K562 (cell line): ENCODE data around the gene ZNF407. TPM values are rescaled to one million over a fixed set of nuclear protein-coding genes. Genes with fewer than 3 reads are reported as not detected.

ENCODE experiments used
- ATAC-seq: fragments of 200-7000 bp; cut with Tn5 transposase; 3 replicates; pipeline ENCODE4 v1.9.1; 2020; ENCODE audit warnings: moderate library complexity
- BruUV-seq: library from RNA; stranded (reverse); fragments of 400-500 nt; replicated peaks from 2 replicates; lab custom pipeline; 2021; lab: Mats Ljungman, UMichigan
- CTCF ChIA-PET: fragments of 300-600 bp; formaldehyde crosslinking; extraction: SDS; loops from one replicate; lab custom pipeline; 2021; ENCODE audit warnings: low intra/inter-chr PET ratio; lab: Yijun Ruan, JAX
- POLR2A ChIA-PET: fragments of 300-600, 350-650 bp; sonication (Branson Sonifier 250); formaldehyde crosslinking; extraction: SDS; loops from one replicate; lab custom pipeline; 2021; ENCODE audit warnings: antibody characterized with exemption, inconsistent platforms; lab: Yijun Ruan, JAX
- DNase-seq, 4 experiments: peaks; one replicate each; pipeline versions ENCODE4 v3.0.0 to v3.0.0-alpha.2; 2011 to 2018; ENCODE audit warnings: low spot score in 3 of 4, mixed read lengths in 3 of 4; ENCODE audit errors: extremely low read depth in 1 of 4
- FAIRE-seq: peaks from 2 replicates; lab custom pipeline; 2011; peaks lifted over from hg19 to GRCh38; lab: Jason Lieb, UNC
- H2AFZ ChIP-seq: 2 replicates; pipeline ENCODE4 v1.6.0; 2011; ENCODE audit warnings: low read depth, low read length, control low read depth, inconsistent platforms
- H3K27ac ChIP-seq: fragments of 200-600 bp; 3 replicates; pipeline ENCODE4 v1.8.0; 2011; ENCODE audit warnings: low read depth, mild to moderate bottlenecking, control low read depth, inconsistent platforms, low read length, moderate library complexity, mixed read lengths; ENCODE audit errors: extremely low read depth
- H3K27me3 ChIP-seq, 2 experiments: fragments of 300-600 bp in 1 of 2; 2 replicates in 1 of 2; 3 replicates in 1 of 2; pipeline versions ENCODE4 v1.6.0 to v1.8.0; 2011; ENCODE audit warnings: inconsistent platforms in 2 of 2, low read length in 2 of 2, mild to moderate bottlenecking in 1 of 2, mixed read lengths in 1 of 2, moderate library complexity in 1 of 2; ENCODE audit not compliant: control insufficient read depth in 2 of 2, insufficient read depth in 2 of 2
- H3K36me3 ChIP-seq: fragments of 300-600 bp; 3 replicates; pipeline ENCODE4 v1.8.0; 2011; ENCODE audit warnings: mild to moderate bottlenecking, low read length, inconsistent platforms; ENCODE audit not compliant: control insufficient read depth, insufficient read depth
- H3K4me1 ChIP-seq, 2 experiments: fragments of 200-600 bp in 1 of 2; replicated peaks in 1 of 2; 2 replicates in 1 of 2; 3 replicates in 1 of 2; pipeline versions ENCODE4 v1.5.1 to v1.8.0; 2011; ENCODE audit warnings: inconsistent platforms in 2 of 2, low read length in 2 of 2, mild to moderate bottlenecking in 1 of 2, mixed read lengths in 1 of 2, moderate library complexity in 1 of 2; ENCODE audit not compliant: control insufficient read depth in 2 of 2, insufficient read depth in 2 of 2
- H3K4me2 ChIP-seq: 2 replicates; pipeline ENCODE4 v1.6.1; 2011; ENCODE audit warnings: low read length, control low read depth, inconsistent platforms, mixed read lengths; ENCODE audit not compliant: insufficient read depth
- H3K4me3 ChIP-seq: fragments of 200-600 bp; sonication (generic), shearing (Covaris generic); 2 replicates; pipeline ENCODE4 v1.5.1; 2016; ENCODE audit warnings: control low read depth, inconsistent platforms
- H3K79me2 ChIP-seq: fragments of 200-600 bp; 3 replicates; pipeline ENCODE4 v1.8.0; 2011; ENCODE audit warnings: low read length, inconsistent platforms; ENCODE audit not compliant: control insufficient read depth, insufficient read depth
- H3K9ac ChIP-seq, 2 experiments: 2 replicates each; pipeline versions ENCODE4 v1.6.0 to v1.6.1; 2011; ENCODE audit warnings: low read depth in 2 of 2, low read length in 2 of 2, control low read depth in 1 of 2, inconsistent platforms in 1 of 2, mild to moderate bottlenecking in 1 of 2, mixed read lengths in 1 of 2; ENCODE audit not compliant: insufficient read depth in 1 of 2
- H3K9me1 ChIP-seq: one replicate; pipeline ENCODE4 v1.6.0; 2011; ENCODE audit warnings: inconsistent platforms, mild to moderate bottlenecking, low read length, moderate library complexity; ENCODE audit not compliant: control insufficient read depth, insufficient read depth
- H3K9me3 ChIP-seq: replicated peaks from 2 replicates; pipeline ENCODE4 v1.5.1; 2011; ENCODE audit warnings: low read depth, low read length, inconsistent platforms; ENCODE audit not compliant: control insufficient read depth, insufficient read depth
- H4K20me1 ChIP-seq: replicated peaks from 2 replicates; pipeline ENCODE4 v1.6.1; 2011; ENCODE audit warnings: low read length, inconsistent platforms, mixed read lengths; ENCODE audit not compliant: control insufficient read depth, insufficient read depth
- BMI1 ChIP-seq: fragments of 150-350 bp; IDR thresholded peaks from 2 replicates; pipeline ENCODE4 v1.6.1; 2014; ENCODE audit warnings: low read length
- DMBX1 ChIP-seq: fragments of 250-450 bp; sonication (Bioruptor Pico); IDR thresholded peaks from 2 replicates; pipeline ENCODE4 v1.8.0; 2022; ENCODE audit warnings: inconsistent platforms, mild to moderate bottlenecking, moderate library complexity, borderline replicate concordance
- ESRRA ChIP-seq: fragments of 450-650 bp; IDR thresholded peaks from 2 replicates; pipeline ENCODE4 v1.6.1; 2014; ENCODE audit warnings: low read depth, mild to moderate bottlenecking, moderate library complexity, borderline replicate concordance
- FIP1L1 ChIP-seq: fragments of 200-400 bp; formaldehyde crosslinking; IDR thresholded peaks from 2 replicates; pipeline ENCODE4 v1.6.1; 2018; ENCODE audit warnings: mild to moderate bottlenecking, low read depth, low read length; ENCODE audit not compliant: poor library complexity, severe bottlenecking
- GATAD2A ChIP-seq: fragments of 450-650 bp; IDR thresholded peaks from 2 replicates; pipeline ENCODE4 v1.6.1; 2017
- KAT8 ChIP-seq: fragments of 450-650 bp; IDR thresholded peaks from 2 replicates; pipeline ENCODE4 v1.6.1; 2016; ENCODE audit warnings: low read depth, mild to moderate bottlenecking
- MAFK ChIP-seq: IDR thresholded peaks from 2 replicates; pipeline ENCODE4 v1.6.1; 2011; ENCODE audit warnings: low read length, improper control_type of control experiment
- PHF21A ChIP-seq: fragments of 450-650 bp; IDR thresholded peaks from 2 replicates; pipeline ENCODE4 v1.6.1; 2017; ENCODE audit warnings: low read depth, borderline replicate concordance
- SP1 ChIP-seq: sonication (generic); formaldehyde crosslinking; IDR thresholded peaks from 2 replicates; pipeline ENCODE4 v1.8.1; 2022; ENCODE audit warnings: mild to moderate bottlenecking, missing genetic modification reagents
- SRSF3 ChIP-seq: fragments of 200-400 bp; formaldehyde crosslinking; IDR thresholded peaks from 2 replicates; pipeline ENCODE4 v1.6.1; 2016; ENCODE audit warnings: mild to moderate bottlenecking, low read length, moderate library complexity; ENCODE audit not compliant: insufficient read depth
- SRSF9 ChIP-seq: fragments of 200-400 bp; formaldehyde crosslinking; IDR thresholded peaks from 2 replicates; pipeline ENCODE4 v1.6.1; 2017; ENCODE audit warnings: low read depth, low read length, borderline replicate concordance
- TFAM ChIP-seq: fragments of 250-450 bp; sonication (Bioruptor Pico); conservative IDR thresholded peaks from 2 replicates; pipeline ENCODE4 v1.5.0; 2021; ENCODE audit warnings: mild to moderate bottlenecking, moderate library complexity
- ZNF174 ChIP-seq: fragments of 250-450 bp; sonication (Bioruptor Pico); IDR thresholded peaks from 2 replicates; pipeline ENCODE4 v1.4.0; 2020; ENCODE audit warnings: mild to moderate bottlenecking
- ZNF354B ChIP-seq: fragments of 250-450 bp; sonication (Bioruptor Pico); IDR thresholded peaks from 2 replicates; pipeline ENCODE4 v1.4.0; 2020
- ZNF408 ChIP-seq: fragments of 250-450 bp; sonication (Bioruptor Pico); IDR thresholded peaks from 2 replicates; pipeline ENCODE4 v1.4.0; 2020; ENCODE audit warnings: low read depth, mild to moderate bottlenecking, moderate library complexity
- WGBS: fragments of 100-300 bp; shearing (Covaris generic); methylation state at CpG from one replicate; pipeline ENCODE4 v1.1.6; 2016; ENCODE audit warnings: low coverage, mixed read lengths; ENCODE audit not compliant: insufficient coverage; ENCODE audit errors: missing lambda C conversion rate; 5-methylcytosine and 5-hydroxymethylcytosine counted together
- in situ Hi-C: fragments of 300-500 bp; cut with MboI; formaldehyde crosslinking; loops from 4 replicates; pipeline ENCODE4 v1.15.0; 2018; ENCODE audit warnings: inconsistent platforms, mixed read lengths
- intact Hi-C: fragments of 100-400 bp; cut with micrococcal nuclease; formaldehyde crosslinking; loops from 2 replicates; pipeline ENCODE4 v1.14.2; 2022
- polyA plus RNA-seq, 8 experiments: library from polyadenylated mRNA; depleted of rRNA in 4 of 8; stranded (reverse) in 5 of 8; unstranded in 3 of 8; fragments of >200 nt; fragmentation: Nextera tagmentation in 2 of 8; fragmentation: Illumina TruSeq in 1 of 8; extraction: Ambion mirVana in 2 of 8; extraction: Trizol in 1 of 8; gene quantifications; 2 replicates each; pipeline versions ENCODE4 v1.2.1 to v1.2.3, GENCODE V29; 2011 to 2014; ENCODE audit warnings: inconsistent platforms in 1 of 8, missing spikeins in 1 of 8
- total RNA-seq, 7 experiments: library from RNA; depleted of rRNA in 6 of 7; stranded (reverse); fragments of >200 nt in 6 of 7; fragmentation: Illumina TruSeq in 2 of 7; extraction: Trizol in 2 of 7; gene quantifications; 2 replicates each; pipeline versions ENCODE4 v1.2.1 to v1.2.3, GENCODE V29; 2011 to 2021; ENCODE audit warnings: low replicate concordance in 1 of 7
- TF ChIP-seq, protein P1 (sequence below): sonication (generic); formaldehyde crosslinking; IDR thresholded peaks from 2 replicates; pipeline ENCODE4 v1.4.0; 2020; ENCODE audit warnings: mild to moderate bottlenecking, missing genetic modification reagents
- TF ChIP-seq, protein P2 (sequence below): fragments of 450-650 bp; IDR thresholded peaks from 2 replicates; pipeline ENCODE4 v1.6.1; 2016; ENCODE audit warnings: mild to moderate bottlenecking
- TF ChIP-seq, protein P3 (sequence below), 2 experiments: fragments of 450-650 bp; conservative IDR thresholded peaks; 2 replicates each; pipeline ENCODE4 v1.6.1; 2017; ENCODE audit warnings: mild to moderate bottlenecking in 2 of 2, moderate library complexity in 2 of 2

Gene ZNF407
- total and polyA plus RNA-seq, 9 of the 15 experiments (the other 6 are each of a cell fraction or from before 2014, with no cell fraction given), result 0.21 to 5.4 (median 2.3) TPM

DNA sequence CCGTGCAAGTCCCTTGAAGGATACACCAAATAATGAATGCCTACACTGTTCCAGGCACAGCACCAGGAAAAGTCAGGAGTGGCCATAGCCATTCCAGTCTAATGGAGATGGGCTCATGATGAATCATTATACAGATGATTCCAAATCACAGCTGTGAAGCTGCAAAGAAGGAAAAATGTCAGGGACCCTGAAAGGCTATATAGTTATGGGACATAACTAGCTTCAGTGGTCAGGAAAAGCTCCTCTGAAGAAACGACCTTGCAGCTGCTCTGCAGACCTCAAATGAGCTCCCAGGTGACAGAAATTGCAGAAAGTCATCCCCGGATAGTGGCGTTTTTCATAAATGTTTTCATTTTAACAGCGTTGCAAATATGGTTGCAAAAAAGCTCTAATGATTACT is 410.5 kb downstream of the ZNF407 start:
- DNase-seq (no peak), FAIRE-seq (no peak), ATAC-seq (no peak)
- Histone ChIP-seq H3K9ac (no peak overlapping the region), H3K9me3 (no peaks in the 10 kb centered on the region), H3K79me2 (no peaks in the 10 kb centered on the region), H2AFZ (no peak overlapping the region), H3K4me2 (no peak overlapping the region), H3K4me3 (no peak overlapping the region), H3K27me3 (no peaks in the 10 kb centered on the region), H3K4me1 (no peaks in the 10 kb centered on the region), H3K9me1 (no peaks in the 10 kb centered on the region), H4K20me1 (no peaks in the 10 kb centered on the region), H3K36me3 (no peaks in the 10 kb centered on the region), H3K27ac (no peak overlapping the region)
- 0% methylated on average over 5 of the region's 5 CpGs for WGBS
- TF ChIP-seq ZNF354B (CRISPR knock-in tag), result no peak
- no peak for TF ChIP-seq KAT8
- no peak for TF ChIP-seq ESRRA
- TF ChIP-seq GATAD2A, result no peak
- TF ChIP-seq ZNF174 (CRISPR knock-in tag), result no peak
- TF ChIP-seq SRSF3, result no peak
- TF ChIP-seq, protein P1, sequence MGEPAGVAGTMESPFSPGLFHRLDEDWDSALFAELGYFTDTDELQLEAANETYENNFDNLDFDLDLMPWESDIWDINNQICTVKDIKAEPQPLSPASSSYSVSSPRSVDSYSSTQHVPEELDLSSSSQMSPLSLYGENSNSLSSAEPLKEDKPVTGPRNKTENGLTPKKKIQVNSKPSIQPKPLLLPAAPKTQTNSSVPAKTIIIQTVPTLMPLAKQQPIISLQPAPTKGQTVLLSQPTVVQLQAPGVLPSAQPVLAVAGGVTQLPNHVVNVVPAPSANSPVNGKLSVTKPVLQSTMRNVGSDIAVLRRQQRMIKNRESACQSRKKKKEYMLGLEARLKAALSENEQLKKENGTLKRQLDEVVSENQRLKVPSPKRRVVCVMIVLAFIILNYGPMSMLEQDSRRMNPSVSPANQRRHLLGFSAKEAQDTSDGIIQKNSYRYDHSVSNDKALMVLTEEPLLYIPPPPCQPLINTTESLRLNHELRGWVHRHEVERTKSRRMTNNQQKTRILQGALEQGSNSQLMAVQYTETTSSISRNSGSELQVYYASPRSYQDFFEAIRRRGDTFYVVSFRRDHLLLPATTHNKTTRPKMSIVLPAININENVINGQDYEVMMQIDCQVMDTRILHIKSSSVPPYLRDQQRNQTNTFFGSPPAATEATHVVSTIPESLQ (CRISPR knock-in tag), result no peak
- TF ChIP-seq, protein P2, sequence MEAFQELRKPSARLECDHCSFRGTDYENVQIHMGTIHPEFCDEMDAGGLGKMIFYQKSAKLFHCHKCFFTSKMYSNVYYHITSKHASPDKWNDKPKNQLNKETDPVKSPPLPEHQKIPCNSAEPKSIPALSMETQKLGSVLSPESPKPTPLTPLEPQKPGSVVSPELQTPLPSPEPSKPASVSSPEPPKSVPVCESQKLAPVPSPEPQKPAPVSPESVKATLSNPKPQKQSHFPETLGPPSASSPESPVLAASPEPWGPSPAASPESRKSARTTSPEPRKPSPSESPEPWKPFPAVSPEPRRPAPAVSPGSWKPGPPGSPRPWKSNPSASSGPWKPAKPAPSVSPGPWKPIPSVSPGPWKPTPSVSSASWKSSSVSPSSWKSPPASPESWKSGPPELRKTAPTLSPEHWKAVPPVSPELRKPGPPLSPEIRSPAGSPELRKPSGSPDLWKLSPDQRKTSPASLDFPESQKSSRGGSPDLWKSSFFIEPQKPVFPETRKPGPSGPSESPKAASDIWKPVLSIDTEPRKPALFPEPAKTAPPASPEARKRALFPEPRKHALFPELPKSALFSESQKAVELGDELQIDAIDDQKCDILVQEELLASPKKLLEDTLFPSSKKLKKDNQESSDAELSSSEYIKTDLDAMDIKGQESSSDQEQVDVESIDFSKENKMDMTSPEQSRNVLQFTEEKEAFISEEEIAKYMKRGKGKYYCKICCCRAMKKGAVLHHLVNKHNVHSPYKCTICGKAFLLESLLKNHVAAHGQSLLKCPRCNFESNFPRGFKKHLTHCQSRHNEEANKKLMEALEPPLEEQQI, result no peak
- TF ChIP-seq DMBX1 (CRISPR knock-in tag), result no peak
- TF ChIP-seq TFAM, result no peak
- TF ChIP-seq, protein P3, sequence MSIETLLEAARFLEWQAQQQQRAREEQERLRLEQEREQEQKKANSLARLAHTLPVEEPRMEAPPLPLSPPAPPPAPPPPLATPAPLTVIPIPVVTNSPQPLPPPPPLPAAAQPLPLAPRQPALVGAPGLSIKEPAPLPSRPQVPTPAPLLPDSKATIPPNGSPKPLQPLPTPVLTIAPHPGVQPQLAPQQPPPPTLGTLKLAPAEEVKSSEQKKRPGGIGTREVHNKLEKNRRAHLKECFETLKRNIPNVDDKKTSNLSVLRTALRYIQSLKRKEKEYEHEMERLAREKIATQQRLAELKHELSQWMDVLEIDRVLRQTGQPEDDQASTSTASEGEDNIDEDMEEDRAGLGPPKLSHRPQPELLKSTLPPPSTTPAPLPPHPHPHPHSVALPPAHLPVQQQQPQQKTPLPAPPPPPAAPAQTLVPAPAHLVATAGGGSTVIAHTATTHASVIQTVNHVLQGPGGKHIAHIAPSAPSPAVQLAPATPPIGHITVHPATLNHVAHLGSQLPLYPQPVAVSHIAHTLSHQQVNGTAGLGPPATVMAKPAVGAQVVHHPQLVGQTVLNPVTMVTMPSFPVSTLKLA (conservative IDR thresholded peaks at IDR 0.05), result no peak
- no peak for TF ChIP-seq BMI1
- no peak for TF ChIP-seq SP1 (CRISPR knock-in tag)
- TF ChIP-seq FIP1L1, result no peak
- no peak for TF ChIP-seq ZNF408 (CRISPR knock-in tag)
- TF ChIP-seq PHF21A, result no peak
- no peak for TF ChIP-seq SRSF9
- TF ChIP-seq MAFK, result no peak
- in situ Hi-C loops (no loop called here), intact Hi-C loops (no loop called here)
- ChIA-PET POLR2A (no interaction called here), CTCF (no interaction called here)
- BruUV-seq, result no TSS peak
